Lower lobe of right lung (tissue), 2 donors: ENCODE data around the gene ENTPD2. TPM values are rescaled to one million over a fixed set of nuclear protein-coding genes. Genes with fewer than 3 reads are reported as not detected.

Experiments used
- ATAC-seq, 2 donors: fragments of 200-7000 bp; cut with Tn5 transposase; one replicate each; pipeline ENCODE4 v1.9.1; 2020 to 2022; ENCODE audit warnings: mild to moderate bottlenecking in 2 of 2, moderate library complexity in 2 of 2
- DNase-seq: peaks from one replicate; pipeline ENCODE4 v3.0.0-alpha.2; 2020
- H3K27ac ChIP-seq: fragments of 200-600 bp; one replicate; pipeline ENCODE4 v1.8.0; 2022
- H3K27me3 ChIP-seq: fragments of 200-600 bp; one replicate; pipeline ENCODE4 v1.8.0; 2022; ENCODE audit warnings: low read depth
- H3K36me3 ChIP-seq: fragments of 200-600 bp; one replicate; pipeline ENCODE4 v1.8.0; 2022; ENCODE audit warnings: mild to moderate bottlenecking
- H3K4me1 ChIP-seq: fragments of 200-600 bp; one replicate; pipeline ENCODE4 v1.8.0; 2022
- H3K4me3 ChIP-seq: fragments of 200-600 bp; one replicate; pipeline ENCODE4 v1.8.0; 2022; ENCODE audit warnings: mild to moderate bottlenecking
- H3K9me3 ChIP-seq: fragments of 200-600 bp; one replicate; pipeline ENCODE4 v1.8.0; 2022
- CTCF ChIP-seq: fragments of 200-600 bp; IDR thresholded peaks from one replicate; pipeline ENCODE4 v1.8.0; 2022; ENCODE audit warnings: antibody characterized with exemption, mild to moderate bottlenecking
- intact Hi-C: fragments of 100-400 bp; cut with DNase I; formaldehyde crosslinking; loops from one replicate; pipeline ENCODE4 v1.11.0; 2022
- total RNA-seq: library from RNA; stranded (reverse); fragmentation: NEBNext Ultra II Directional; extraction: Animal tissue kit (Norgen Biotek cat#: 25700); gene quantifications from one replicate; pipeline ENCODE4 v1.2.1, GENCODE V29; 2021
- donor health status: DM: no; HTN: yes; CAD: no; lungs with severe emphysema.

Gene ENTPD2
- total RNA-seq, 1 donor from 2014 or later, result 0.62 TPM

- Histone ChIP-seq H3K9me3 (no peaks in the 10 kb centered on the region), H3K27ac (no peak overlapping the region), H3K4me1 (peaks cover 30% of the 10 kb centered on the region), H3K27me3 (peaks cover 72% of the 10 kb centered on the region), H3K4me3 (no peak overlapping the region), H3K36me3 (no peaks in the 10 kb centered on the region)
- ATAC-seq, result no peak
- intact Hi-C loops, result no loop called here
- TF ChIP-seq CTCF, result no peak
- no peak for DNase-seq
Observed at GRCh38 chr9:137052293-137052692, 1.6 kb downstream of the ENTPD2 start.

DNA sequence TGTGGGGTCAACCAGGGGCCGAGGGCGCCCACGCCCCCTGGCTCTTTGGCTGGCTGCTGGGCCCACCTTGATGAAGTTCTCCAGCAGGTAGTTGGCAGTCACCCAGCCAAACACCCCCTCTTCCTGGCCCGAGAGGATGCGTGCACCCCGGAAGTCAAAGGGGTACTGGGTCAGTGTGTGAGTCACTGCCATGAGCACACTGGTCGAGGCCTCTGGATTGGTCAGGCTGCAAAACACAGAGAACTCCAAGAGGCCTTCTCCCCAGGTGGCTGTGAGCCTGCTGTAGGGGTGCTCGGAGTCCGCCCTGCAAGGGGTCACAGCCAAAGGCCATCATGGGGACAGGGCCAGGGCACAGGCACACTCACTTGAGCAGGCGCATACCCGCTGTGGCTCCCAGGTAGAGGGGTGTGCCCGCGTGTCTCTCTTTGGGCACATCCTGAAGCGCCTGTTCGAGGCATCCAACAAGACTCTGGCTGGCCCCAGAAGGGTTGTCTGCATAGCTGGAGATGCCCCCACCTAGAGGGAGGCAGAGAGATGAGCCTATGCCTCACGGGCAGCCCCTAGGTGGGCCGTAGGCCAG lies 2.6 kb downstream of the ENTPD2 start:
- intact Hi-C loops, result no loop called here
- Histone ChIP-seq H3K36me3 (no peaks in the 10 kb centered on the region), H3K27ac (no peak overlapping the region), H3K4me3 (no peak overlapping the region), H3K9me3 (no peaks in the 10 kb centered on the region), H3K27me3 (peaks cover 83% of the 10 kb centered on the region), H3K4me1 (peaks cover 36% of the 10 kb centered on the region)
- no peak for DNase-seq
- no peak for TF ChIP-seq CTCF
- no peak for ATAC-seq

DNA sequence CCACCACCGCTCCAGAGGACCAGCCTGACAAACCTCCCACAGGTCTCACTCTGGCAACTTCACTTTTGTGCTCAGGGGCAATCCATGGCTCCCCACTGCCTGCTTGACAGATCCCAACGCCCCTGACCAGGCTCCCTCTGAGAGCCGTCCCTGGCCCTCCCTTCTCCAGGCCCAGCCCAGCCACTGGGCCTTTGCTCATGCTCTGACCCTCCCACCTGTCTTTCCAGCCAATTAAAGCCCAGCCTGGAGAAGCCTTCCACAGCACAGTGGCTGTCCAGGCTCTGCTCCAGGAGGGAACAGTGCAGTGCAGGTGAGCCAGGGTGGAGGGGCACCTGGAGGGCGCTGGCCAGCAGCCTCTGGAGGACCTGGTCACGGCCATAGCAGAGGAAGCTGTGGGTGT lies 3.3 kb downstream of the ENTPD2 start:
- Histone ChIP-seq H3K4me1 (peaks cover 34% of the 10 kb centered on the region), H3K27me3 (peaks cover 86% of the 10 kb centered on the region), H3K4me3 (no peak overlapping the region), H3K27ac (no peak overlapping the region), H3K9me3 (no peaks in the 10 kb centered on the region), H3K36me3 (no peaks in the 10 kb centered on the region)
- DNase-seq (no peak), ATAC-seq (no peak)
- intact Hi-C loops, result no loop called here
- no peak for TF ChIP-seq CTCF

GRCh38 chr9:137049544-137050449 lies 4.1 kb downstream of the ENTPD2 start:
- no peak overlapping the region for H3K4me3 ChIP-seq
- H3K9me3 ChIP-seq, result no peaks in the 10 kb centered on the region
- peak; percentile 48 for TF ChIP-seq CTCF
- ATAC-seq (peak; percentile 23 to 52), DNase-seq (no peak)
- peaks cover 34% of the 10 kb centered on the region for H3K4me1 ChIP-seq
- H3K27me3 ChIP-seq, result peaks cover 90% of the 10 kb centered on the region
- no peaks in the 10 kb centered on the region for H3K36me3 ChIP-seq
- intact Hi-C loops, result no loop called here
- H3K27ac ChIP-seq, result no peak overlapping the region

DNA sequence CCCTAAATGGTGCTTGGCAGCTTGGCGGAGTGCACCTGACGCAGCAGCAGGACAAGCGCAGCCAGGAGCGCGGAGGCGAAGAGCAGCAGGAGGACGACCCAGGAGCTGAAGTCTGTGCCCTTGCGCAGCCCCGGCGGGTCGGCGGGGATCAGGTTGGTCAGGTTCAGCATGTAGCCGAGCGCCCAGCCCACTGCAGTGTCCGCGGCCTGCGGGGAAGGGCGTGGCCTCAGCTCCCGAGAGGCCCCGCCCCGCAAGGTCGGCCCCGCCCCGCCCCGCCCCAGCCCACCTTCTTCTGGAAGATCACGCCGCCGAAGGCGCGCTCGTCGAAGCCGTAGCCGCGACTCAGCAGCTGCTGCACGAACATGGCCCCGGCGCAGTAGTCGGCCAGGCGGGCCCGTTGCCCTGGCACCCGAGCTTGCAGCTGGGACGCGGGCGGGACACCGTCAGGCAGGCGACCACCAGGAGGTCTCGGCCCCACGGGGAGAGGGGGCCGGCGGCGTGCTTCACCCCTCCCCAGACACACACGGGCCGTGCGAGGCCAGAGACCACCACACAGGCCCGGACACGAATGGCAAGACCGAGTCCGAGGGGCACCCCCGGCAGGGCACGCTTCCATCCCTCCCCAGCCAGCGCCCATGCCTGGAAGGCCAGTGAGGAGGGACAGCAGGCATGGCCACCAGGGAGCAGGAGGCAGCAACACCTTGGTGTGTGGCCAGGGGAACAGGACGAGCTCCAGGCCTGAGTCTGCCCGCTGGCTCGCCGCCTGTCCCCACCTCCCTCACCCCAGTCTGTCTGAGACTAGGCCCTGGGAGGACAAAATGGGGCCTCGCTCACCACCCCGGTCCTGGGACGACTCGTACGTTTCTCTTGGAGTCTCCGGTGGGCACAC lies 5.0 kb downstream of the ENTPD2 start:
- no peak for DNase-seq
- no peak for ATAC-seq
- Histone ChIP-seq H3K4me3 (no peak overlapping the region), H3K36me3 (no peaks in the 10 kb centered on the region), H3K27ac (no peak overlapping the region), H3K4me1 (peaks cover 34% of the 10 kb centered on the region), H3K9me3 (no peaks in the 10 kb centered on the region), H3K27me3 (peaks cover 90% of the 10 kb centered on the region)
- TF ChIP-seq CTCF, result no peak
- intact Hi-C loops, result no loop called here
